KMS-11 (cell line): ENCODE results near the gene FAM131A.

Source experiments
- H2AFZ ChIP-seq: fragments of 200-600 bp; sonication (generic); 2 replicates; pipeline ENCODE4 v1.6.1; 2016; ENCODE audit warnings: antibody characterized with exemption, mixed run types, low read depth
- H3K27ac ChIP-seq: fragments of 200-600 bp; sonication (generic); 2 replicates; pipeline ENCODE4 v1.6.1; 2016; ENCODE audit warnings: mild to moderate bottlenecking, mixed run types
- H3K27me3 ChIP-seq: fragments of 200-600 bp; sonication (generic); 2 replicates; pipeline ENCODE4 v1.6.1; 2017; ENCODE audit warnings: mild to moderate bottlenecking, low read depth, mixed run types, moderate library complexity; ENCODE audit not compliant: insufficient read depth
- H3K36me3 ChIP-seq: fragments of 200-600 bp; sonication (generic); 2 replicates; pipeline ENCODE4 v1.6.1; 2017; ENCODE audit warnings: mild to moderate bottlenecking, mixed run types; ENCODE audit not compliant: insufficient read depth
- H3K4me1 ChIP-seq: fragments of 200-600 bp; sonication (generic); 2 replicates; pipeline ENCODE4 v1.6.1; 2016; ENCODE audit warnings: mild to moderate bottlenecking, low read depth, mixed run types; ENCODE audit not compliant: poor library complexity, severe bottlenecking
- H3K4me2 ChIP-seq: fragments of 200-600 bp; sonication (generic); 2 replicates; pipeline ENCODE4 v1.7.0; 2016; ENCODE audit warnings: mild to moderate bottlenecking, mixed run types
- H3K4me3 ChIP-seq: fragments of 200-600 bp; sonication (generic); IDR thresholded peaks from 2 replicates; pipeline ENCODE4 v1.6.1; 2017; ENCODE audit warnings: low read depth, low read length, mixed read lengths; ENCODE audit not compliant: insufficient read depth
- H3K79me2 ChIP-seq: fragments of 200-600 bp; sonication (generic); 2 replicates; pipeline ENCODE4 v1.6.1; 2016; ENCODE audit warnings: low read depth, mixed run types; ENCODE audit not compliant: insufficient read depth
- H3K9ac ChIP-seq: fragments of 200-600 bp; sonication (generic); 2 replicates; pipeline ENCODE4 v1.6.1; 2016; ENCODE audit warnings: mild to moderate bottlenecking, mixed run types
- H4K20me1 ChIP-seq: fragments of 200-600 bp; sonication (generic); 2 replicates; pipeline ENCODE4 v1.6.1; 2016; ENCODE audit warnings: mild to moderate bottlenecking, mixed run types; ENCODE audit not compliant: insufficient read depth
- TF ChIP-seq, protein P1 (sequence below): fragments of 200-600 bp; sonication (generic); conservative IDR thresholded peaks from 2 replicates; pipeline ENCODE4 v1.6.1; 2017; ENCODE audit warnings: low read depth, mild to moderate bottlenecking, antibody characterized with exemption, low read length, moderate library complexity, mixed read lengths

FAM131A gene

DNA sequence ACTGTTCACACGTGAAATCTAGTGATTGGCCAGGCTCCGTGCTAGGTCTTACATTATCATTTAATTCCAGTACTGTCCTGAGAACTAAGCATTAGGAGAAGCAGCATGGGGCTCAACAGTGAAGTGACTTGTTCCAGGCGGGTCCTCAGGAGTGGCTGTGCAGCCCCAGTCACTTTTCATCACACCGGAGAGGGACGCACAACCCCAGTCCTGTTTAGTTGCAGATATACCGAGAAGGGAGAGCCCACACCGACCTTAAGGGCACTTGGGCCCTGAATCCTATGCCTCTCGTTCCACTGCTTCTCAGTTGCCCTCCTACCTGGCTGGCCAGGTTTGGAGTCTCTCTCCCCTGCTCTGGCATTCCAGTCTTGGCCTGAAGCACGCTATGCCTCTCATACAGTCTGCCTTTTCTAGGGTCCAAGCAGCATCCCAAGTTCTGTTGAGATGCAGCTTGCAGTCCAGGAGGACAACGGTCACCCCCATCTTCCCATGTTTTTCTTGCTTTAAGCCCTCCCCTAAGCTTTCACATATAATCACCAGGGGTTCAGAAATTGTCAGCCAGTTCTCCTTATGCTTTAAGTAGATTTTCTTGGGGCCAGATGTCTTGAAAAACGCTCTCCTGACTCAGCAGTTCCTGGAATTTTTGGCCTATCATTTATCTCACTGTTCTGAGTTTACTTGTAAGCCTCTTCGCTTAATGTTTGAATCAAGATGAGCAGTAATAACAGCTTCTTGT is 10.1 kb downstream of the FAM131A start:
- H3K9ac ChIP-seq = no peak overlapping the region
- no peaks in the 10 kb centered on the region for H4K20me1 ChIP-seq
- H3K27ac ChIP-seq = no peak overlapping the region
- H3K36me3 ChIP-seq = no peaks in the 10 kb centered on the region
- H3K4me1 ChIP-seq = peaks cover 13% of the 10 kb centered on the region
- no peak overlapping the region for H2AFZ ChIP-seq
- H3K4me3 ChIP-seq = no peak overlapping the region
- no peaks in the 10 kb centered on the region for H3K79me2 ChIP-seq
- H3K4me2 ChIP-seq = no peak overlapping the region
- H3K27me3 ChIP-seq = no peaks in the 10 kb centered on the region
- TF ChIP-seq, protein P1, sequence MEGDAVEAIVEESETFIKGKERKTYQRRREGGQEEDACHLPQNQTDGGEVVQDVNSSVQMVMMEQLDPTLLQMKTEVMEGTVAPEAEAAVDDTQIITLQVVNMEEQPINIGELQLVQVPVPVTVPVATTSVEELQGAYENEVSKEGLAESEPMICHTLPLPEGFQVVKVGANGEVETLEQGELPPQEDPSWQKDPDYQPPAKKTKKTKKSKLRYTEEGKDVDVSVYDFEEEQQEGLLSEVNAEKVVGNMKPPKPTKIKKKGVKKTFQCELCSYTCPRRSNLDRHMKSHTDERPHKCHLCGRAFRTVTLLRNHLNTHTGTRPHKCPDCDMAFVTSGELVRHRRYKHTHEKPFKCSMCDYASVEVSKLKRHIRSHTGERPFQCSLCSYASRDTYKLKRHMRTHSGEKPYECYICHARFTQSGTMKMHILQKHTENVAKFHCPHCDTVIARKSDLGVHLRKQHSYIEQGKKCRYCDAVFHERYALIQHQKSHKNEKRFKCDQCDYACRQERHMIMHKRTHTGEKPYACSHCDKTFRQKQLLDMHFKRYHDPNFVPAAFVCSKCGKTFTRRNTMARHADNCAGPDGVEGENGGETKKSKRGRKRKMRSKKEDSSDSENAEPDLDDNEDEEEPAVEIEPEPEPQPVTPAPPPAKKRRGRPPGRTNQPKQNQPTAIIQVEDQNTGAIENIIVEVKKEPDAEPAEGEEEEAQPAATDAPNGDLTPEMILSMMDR = no peak

DNA sequence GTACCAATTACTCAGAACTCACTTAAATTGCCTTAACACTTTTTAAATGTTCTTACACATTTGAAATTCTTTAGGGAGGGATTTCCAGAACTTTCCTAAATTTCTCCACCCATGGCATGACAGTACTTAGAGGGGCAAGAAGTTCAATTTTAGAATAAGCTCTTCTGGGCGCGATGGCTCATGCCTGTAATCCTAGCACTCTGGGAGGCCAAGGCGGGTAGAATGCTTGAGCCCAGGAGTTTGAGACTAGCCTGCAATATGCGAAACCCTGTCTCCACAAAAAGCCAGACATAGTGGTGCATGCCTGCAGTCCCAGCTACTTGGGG is 10.6 kb downstream of the FAM131A start:
- peaks cover 13% of the 10 kb centered on the region for H3K4me1 ChIP-seq
- no peaks in the 10 kb centered on the region for H4K20me1 ChIP-seq
- H3K4me3 ChIP-seq = no peak overlapping the region
- no peak overlapping the region for H3K27ac ChIP-seq
- H2AFZ ChIP-seq = no peak overlapping the region
- H3K79me2 ChIP-seq = no peaks in the 10 kb centered on the region
- no peaks in the 10 kb centered on the region for H3K27me3 ChIP-seq
- TF ChIP-seq, protein P1 = no peak
- no peaks in the 10 kb centered on the region for H3K36me3 ChIP-seq
- no peak overlapping the region for H3K9ac ChIP-seq
- no peak overlapping the region for H3K4me2 ChIP-seq

DNA sequence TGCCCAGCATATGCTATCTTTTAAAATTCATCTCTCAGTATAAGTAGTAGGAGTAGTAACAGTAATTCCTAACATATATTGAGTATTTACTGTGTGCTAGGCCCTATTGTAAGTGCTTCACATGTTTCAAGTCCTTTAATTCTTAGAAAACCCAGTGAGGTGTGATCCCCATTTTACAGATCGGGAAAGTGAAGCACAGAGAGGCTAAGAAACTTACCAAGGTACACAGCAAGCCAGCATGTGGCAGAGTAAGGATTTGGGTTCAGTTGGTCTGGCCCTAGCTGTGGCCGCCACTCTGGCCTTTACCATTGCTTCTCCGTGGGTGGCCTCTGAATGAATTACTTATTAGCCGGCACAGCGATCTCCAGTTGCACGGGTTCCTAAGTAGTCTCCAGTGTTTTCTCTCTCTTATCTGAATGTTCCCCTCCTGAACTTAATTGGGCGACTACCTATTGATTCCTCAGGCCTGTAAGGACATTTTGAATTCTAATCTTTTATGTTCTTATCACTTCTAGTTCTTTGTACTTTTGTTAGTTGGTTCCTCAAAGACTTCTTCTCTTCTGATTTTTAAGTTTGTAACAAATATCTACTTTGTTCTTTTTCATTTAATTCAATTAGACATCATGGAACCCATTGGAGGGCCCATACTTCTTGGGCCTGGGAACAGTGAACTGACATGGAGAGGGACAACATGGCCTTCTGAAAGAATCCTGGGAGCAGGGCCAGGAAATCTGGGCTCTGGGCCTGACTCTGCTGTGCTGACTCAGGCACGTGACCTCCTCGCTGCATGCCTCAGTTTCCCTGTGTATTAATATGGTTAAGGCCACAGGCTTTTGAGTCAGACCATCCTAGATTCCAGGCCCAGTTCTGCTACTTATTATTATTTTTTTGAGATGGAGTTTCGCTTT is 12.4 kb downstream of the FAM131A start:
- Histone ChIP-seq H3K36me3 (no peaks in the 10 kb centered on the region), H3K4me2 (no peak overlapping the region), H4K20me1 (no peaks in the 10 kb centered on the region), H3K4me1 (peaks cover 13% of the 10 kb centered on the region), H3K9ac (no peak overlapping the region), H2AFZ (no peak overlapping the region), H3K27ac (no peak overlapping the region), H3K27me3 (no peaks in the 10 kb centered on the region), H3K79me2 (no peaks in the 10 kb centered on the region), H3K4me3 (no peak overlapping the region)
- TF ChIP-seq, protein P1 = no peak

DNA sequence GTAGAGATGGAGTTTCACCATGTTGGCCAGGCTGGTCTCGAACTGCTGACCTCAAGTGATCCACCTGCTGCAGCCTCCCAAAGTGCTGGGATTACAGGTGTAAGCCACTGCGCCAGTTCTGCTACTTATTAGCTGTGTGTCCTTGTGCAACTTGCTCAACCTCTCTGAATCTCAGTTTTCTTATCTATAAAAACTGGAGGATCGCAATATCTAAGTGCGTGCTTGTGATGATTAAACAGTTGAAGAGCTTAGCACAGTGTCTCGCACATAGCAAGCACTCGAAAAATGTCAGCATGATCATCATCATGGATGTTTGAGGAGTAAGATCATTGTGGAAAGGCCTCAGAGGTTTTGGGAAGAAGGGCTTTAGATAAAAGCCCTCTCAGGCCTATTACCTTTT is 13.2 kb downstream of the FAM131A start:
- H2AFZ ChIP-seq = no peak overlapping the region
- no peak overlapping the region for H3K27ac ChIP-seq
- H3K4me1 ChIP-seq = peaks cover 9% of the 10 kb centered on the region
- H4K20me1 ChIP-seq = no peaks in the 10 kb centered on the region
- H3K4me3 ChIP-seq = no peak overlapping the region
- H3K79me2 ChIP-seq = no peaks in the 10 kb centered on the region
- no peaks in the 10 kb centered on the region for H3K36me3 ChIP-seq
- TF ChIP-seq, protein P1 = no peak
- H3K9ac ChIP-seq = no peak overlapping the region
- no peak overlapping the region for H3K4me2 ChIP-seq
- no peaks in the 10 kb centered on the region for H3K27me3 ChIP-seq
